Tibial artery (tissue), 4 donors: ENCODE results near the gene LBHD1.
A peak's percentile ranks its signal among the peaks of the same experiment; 100 is the strongest.

Experiments used
- DNase-seq, 2 donors: peaks; one replicate each; pipeline ENCODE4 v3.0.0-alpha.2; 2019
- H3K27ac ChIP-seq, 2 donors: fragments of 200-600 bp; sonication (generic) in 1 of 2; 1 replicate in 1 of 2; 2 replicates in 1 of 2; pipeline ENCODE4 v1.5.1; 2018 to 2019; ENCODE audit warnings: mild to moderate bottlenecking in 1 of 2
- H3K27me3 ChIP-seq, 2 donors: fragments of 200-600 bp; sonication (generic) in 1 of 2; one replicate each; pipeline versions ENCODE4 v1.5.1 to v1.6.0; 2016 to 2019
- H3K36me3 ChIP-seq, 3 donors: fragments of 200-600 bp; sonication (generic) in 2 of 3; one replicate each; pipeline ENCODE4 v1.5.1; 2016 to 2019; ENCODE audit warnings: mild to moderate bottlenecking in 2 of 3
- H3K4me1 ChIP-seq, 4 donors: fragments of 200-600 bp; sonication (generic) in 2 of 4; 1 replicate in 3 of 4; 2 replicates in 1 of 4; pipeline ENCODE4 v1.5.1; 2016 to 2019
- H3K4me3 ChIP-seq, 2 donors: fragments of 200-600 bp; sonication (generic) in 1 of 2; 1 replicate in 1 of 2; 2 replicates in 1 of 2; pipeline ENCODE4 v1.5.1; 2018 to 2019; ENCODE audit warnings: mild to moderate bottlenecking in 2 of 2
- H3K9me3 ChIP-seq, 3 donors: fragments of 200-600 bp; sonication (generic) in 1 of 3; one replicate each; pipeline ENCODE4 v1.5.1; 2016 to 2019
- intact Hi-C: fragments of 100-400 bp; cut with DNase I; formaldehyde crosslinking; loops from one replicate; pipeline ENCODE4 v1.15.0; 2023; ENCODE audit warnings: low total_unique reads
- TF ChIP-seq, protein P1 (sequence below), 2 experiments: fragments of 200-600 bp in 1 of 2; fragments of 450-650 bp in 1 of 2; IDR thresholded peaks; one replicate each; pipeline ENCODE4 v1.5.1; 2017 to 2019; ENCODE audit warnings: antibody characterized with exemption in 2 of 2, mild to moderate bottlenecking in 1 of 2, moderate library complexity in 1 of 2

Gene LBHD1

GRCh38 chr11:62688491-62688890 is 16.4 kb upstream of the LBHD1 start:
- no peak for DNase-seq
- Histone ChIP-seq H3K9me3 (no peaks in the 10 kb centered on the region), H3K4me3 (peak overlapping the region in 1 of 2 donors; percentile 22), H3K27ac (no peak overlapping the region), H3K36me3 (peaks cover 22 to 40% (median 28%) of the 10 kb centered on the region in 3 donors), H3K4me1 (peaks cover 0 to 15% (median 4%) of the 10 kb centered on the region in 4 donors), H3K27me3 (peaks cover 0 to 16% of the 10 kb centered on the region in 2 donors)
- intact Hi-C loops, result no loop called here
- TF ChIP-seq, protein P1, sequence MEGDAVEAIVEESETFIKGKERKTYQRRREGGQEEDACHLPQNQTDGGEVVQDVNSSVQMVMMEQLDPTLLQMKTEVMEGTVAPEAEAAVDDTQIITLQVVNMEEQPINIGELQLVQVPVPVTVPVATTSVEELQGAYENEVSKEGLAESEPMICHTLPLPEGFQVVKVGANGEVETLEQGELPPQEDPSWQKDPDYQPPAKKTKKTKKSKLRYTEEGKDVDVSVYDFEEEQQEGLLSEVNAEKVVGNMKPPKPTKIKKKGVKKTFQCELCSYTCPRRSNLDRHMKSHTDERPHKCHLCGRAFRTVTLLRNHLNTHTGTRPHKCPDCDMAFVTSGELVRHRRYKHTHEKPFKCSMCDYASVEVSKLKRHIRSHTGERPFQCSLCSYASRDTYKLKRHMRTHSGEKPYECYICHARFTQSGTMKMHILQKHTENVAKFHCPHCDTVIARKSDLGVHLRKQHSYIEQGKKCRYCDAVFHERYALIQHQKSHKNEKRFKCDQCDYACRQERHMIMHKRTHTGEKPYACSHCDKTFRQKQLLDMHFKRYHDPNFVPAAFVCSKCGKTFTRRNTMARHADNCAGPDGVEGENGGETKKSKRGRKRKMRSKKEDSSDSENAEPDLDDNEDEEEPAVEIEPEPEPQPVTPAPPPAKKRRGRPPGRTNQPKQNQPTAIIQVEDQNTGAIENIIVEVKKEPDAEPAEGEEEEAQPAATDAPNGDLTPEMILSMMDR (IDR thresholded peaks at IDR 0.05), result no peak

GRCh38 chr11:62687508-62688396 is 15.7 kb upstream of the LBHD1 start:
- Histone ChIP-seq H3K4me1 (peaks cover 0 to 15% (median 4%) of the 10 kb centered on the region in 4 donors), H3K9me3 (no peaks in the 10 kb centered on the region), H3K27ac (peak overlapping the region in 1 of 2 donors; percentile 20), H3K4me3 (peak overlapping the region; percentile 15 to 22), H3K36me3 (peaks cover 14 to 33% (median 24%) of the 10 kb centered on the region in 3 donors), H3K27me3 (peaks cover 0 to 16% of the 10 kb centered on the region in 2 donors)
- DNase-seq, result no peak
- intact Hi-C loops, result no loop called here
- TF ChIP-seq, protein P1 (IDR thresholded peaks at IDR 0.05), result no peak

GRCh38 chr11:62682518-62682917 is 10.5 kb upstream of the LBHD1 start:
- DNase-seq, result no peak
- H3K4me3 ChIP-seq, result no peak overlapping the region
- peaks cover 0 to 8% of the 10 kb centered on the region in 2 donors for H3K27me3 ChIP-seq
- intact Hi-C loops, result no loop called here
- H3K9me3 ChIP-seq, result no peaks in the 10 kb centered on the region
- H3K27ac ChIP-seq, result no peak overlapping the region
- H3K4me1 ChIP-seq, result peaks cover 0 to 19% (median 14%) of the 10 kb centered on the region in 4 donors
- TF ChIP-seq, protein P1 (IDR thresholded peaks at IDR 0.05), result no peak
- H3K36me3 ChIP-seq, result peaks cover 5% of the 10 kb centered on the region in 3 donors

- peak in 1 of 2 donors; percentile 56 for DNase-seq
- H3K4me3 ChIP-seq, result no peak overlapping the region
- peak overlapping the region in 1 of 2 donors; percentile 6 for H3K27ac ChIP-seq
- no peaks in the 10 kb centered on the region for H3K9me3 ChIP-seq
- TF ChIP-seq, protein P1 (IDR thresholded peaks at IDR 0.05), result peak; percentile 39 to 45
- peaks cover 13 to 22% (median 21%) of the 10 kb centered on the region in 3 donors for H3K36me3 ChIP-seq
- intact Hi-C loops, result no loop called here
- H3K27me3 ChIP-seq, result no peaks in the 10 kb centered on the region
- H3K4me1 ChIP-seq, result peaks cover 0 to 29% (median 20%) of the 10 kb centered on the region in 4 donors
Measured at GRCh38 chr11:62680825-62681240, 8.8 kb upstream of the LBHD1 start.

DNA sequence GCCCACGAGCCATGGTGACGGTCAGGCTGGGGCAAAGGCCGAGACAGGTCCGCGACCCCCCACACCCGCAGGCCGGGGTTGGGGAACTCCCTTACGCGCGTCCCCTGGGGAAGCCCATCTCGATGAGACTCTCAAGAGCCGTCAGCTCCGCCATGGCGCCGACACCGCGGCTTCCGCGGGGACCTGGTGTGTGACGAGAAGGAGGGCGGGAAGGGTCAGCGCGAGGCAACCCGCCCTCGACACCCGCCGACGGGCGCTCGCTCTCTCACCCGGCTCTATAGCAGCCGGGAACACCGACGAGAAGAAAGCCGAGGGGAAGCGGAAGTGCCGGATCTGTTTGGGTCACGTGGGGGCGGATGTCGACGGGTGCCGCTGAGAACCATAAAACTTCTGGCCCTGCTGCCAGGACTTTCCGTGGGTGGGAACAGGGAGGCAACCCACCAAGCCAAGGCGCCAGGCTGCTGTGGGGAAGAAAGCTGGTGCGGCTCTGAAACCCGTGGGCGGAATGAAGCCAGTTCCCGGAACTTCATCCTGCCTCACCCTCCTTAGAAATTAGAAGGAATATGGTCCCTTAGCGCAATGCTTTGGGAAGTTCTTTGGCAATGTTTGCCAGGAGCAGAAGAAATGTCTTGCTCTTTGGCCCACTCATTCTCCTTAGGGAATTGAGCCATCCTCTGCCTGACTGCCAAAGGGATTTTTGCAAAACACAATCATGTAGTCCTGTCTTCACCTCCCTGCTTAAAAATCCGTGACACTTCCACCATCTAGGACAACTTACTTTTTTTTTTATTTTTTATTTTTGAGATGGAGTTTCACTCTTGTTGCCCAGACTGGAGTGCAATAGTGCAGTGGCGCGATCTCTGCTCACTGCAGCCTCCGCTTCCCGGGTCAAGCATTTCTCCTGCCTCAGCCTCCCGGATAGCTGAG is 7.0 kb upstream of the LBHD1 start, which contains the start of gene UBXN1:
TSS of gene UBXN1 (minus strand) at position 304 of the 927 bp plus-strand sequence. CDS start at position 154, 150 bp downstream.
- Histone ChIP-seq H3K4me1 (peaks cover 0 to 30% (median 20%) of the 10 kb centered on the region in 4 donors), H3K9me3 (no peaks in the 10 kb centered on the region), H3K36me3 (peaks cover 14 to 37% (median 21%) of the 10 kb centered on the region in 3 donors), H3K27ac (peak within 1 kb of the TSS; percentile 86 to 93), H3K4me3 (peak within 1 kb of the TSS; percentile 91 to 97), H3K27me3 (no peaks in the 10 kb centered on the region)
- intact Hi-C loops, result no loop called here
- TF ChIP-seq, protein P1 (IDR thresholded peaks at IDR 0.05), result no peak
- DNase-seq, result peak; percentile 93 to 94
